Ovary (tissue), 3 donors: Measurements from ENCODE around the gene HIPK1.

Source experiments
- CTCF ChIP-seq, 3 donors: fragments of 450-650 bp in 2 of 3; fragments of 200-600 bp in 1 of 3; IDR thresholded peaks; one replicate each; pipeline versions ENCODE4 v1.5.1 to v1.8.0; 2016 to 2022; ENCODE audit warnings: antibody characterized with exemption in 3 of 3, mild to moderate bottlenecking in 1 of 3
- EP300 ChIP-seq: sonication (generic); formaldehyde crosslinking; IDR thresholded peaks from one replicate; pipeline ENCODE4 v1.6.1; 2017; ENCODE audit warnings: antibody characterized with exemption
- POLR2A ChIP-seq: fragments of 450-650 bp; IDR thresholded peaks from one replicate; pipeline ENCODE4 v1.6.1; 2017; ENCODE audit warnings: antibody characterized with exemption, mild to moderate bottlenecking, moderate library complexity
- donor health status: DM: no; HTN: no; CAD: no.

GRCh38 chr1:113993072-113993471, 63.9 kb downstream of the HIPK1 start:
- TF ChIP-seq POLR2A (no peak), CTCF (IDR thresholded peaks at IDR 0.05) (no peak), EP300 (no peak)
